Subcutaneous abdominal adipose tissue (tissue), 5 donors: Measurements from ENCODE around the gene TBC1D14.

Experiments
- H3K27ac ChIP-seq: one replicate; pipeline ENCODE4 v1.7.0; 2013; ENCODE audit warnings: low read depth, mild to moderate bottlenecking, inconsistent platforms, low read length, moderate library complexity
- H3K27me3 ChIP-seq, 5 donors: one replicate each; pipeline ENCODE4 v1.7.0; 2013; ENCODE audit warnings: low read length in 5 of 5, inconsistent platforms in 1 of 5; ENCODE audit not compliant: control insufficient read depth in 5 of 5, insufficient read depth in 4 of 5
- H3K36me3 ChIP-seq, 5 donors: one replicate each; pipeline ENCODE4 v1.7.0; 2013; ENCODE audit warnings: low read length in 5 of 5; ENCODE audit not compliant: control insufficient read depth in 5 of 5, insufficient read depth in 5 of 5
- H3K4me1 ChIP-seq, 5 donors: one replicate each; pipeline ENCODE4 v1.7.0; 2013; ENCODE audit warnings: low read length in 5 of 5, mild to moderate bottlenecking in 3 of 5, moderate library complexity in 1 of 5; ENCODE audit not compliant: control insufficient read depth in 5 of 5, insufficient read depth in 5 of 5
- H3K4me3 ChIP-seq, 5 donors: one replicate each; pipeline ENCODE4 v1.7.0; 2013; ENCODE audit warnings: low read length in 5 of 5, low read depth in 1 of 5
- H3K9ac ChIP-seq, 5 donors: one replicate each; pipeline ENCODE4 v1.7.0; 2013; ENCODE audit warnings: low read length in 5 of 5, mild to moderate bottlenecking in 4 of 5, moderate library complexity in 3 of 5
- H3K9me3 ChIP-seq, 5 donors: one replicate each; pipeline ENCODE4 v1.7.0; 2013; ENCODE audit warnings: low read length in 5 of 5; ENCODE audit not compliant: control insufficient read depth in 5 of 5
- donor health status: healthy.
- donor health status: healthy.
- donor health status: healthy.
- donor health status: healthy.
- donor health status: healthy.

The TBC1D14 gene

DNA sequence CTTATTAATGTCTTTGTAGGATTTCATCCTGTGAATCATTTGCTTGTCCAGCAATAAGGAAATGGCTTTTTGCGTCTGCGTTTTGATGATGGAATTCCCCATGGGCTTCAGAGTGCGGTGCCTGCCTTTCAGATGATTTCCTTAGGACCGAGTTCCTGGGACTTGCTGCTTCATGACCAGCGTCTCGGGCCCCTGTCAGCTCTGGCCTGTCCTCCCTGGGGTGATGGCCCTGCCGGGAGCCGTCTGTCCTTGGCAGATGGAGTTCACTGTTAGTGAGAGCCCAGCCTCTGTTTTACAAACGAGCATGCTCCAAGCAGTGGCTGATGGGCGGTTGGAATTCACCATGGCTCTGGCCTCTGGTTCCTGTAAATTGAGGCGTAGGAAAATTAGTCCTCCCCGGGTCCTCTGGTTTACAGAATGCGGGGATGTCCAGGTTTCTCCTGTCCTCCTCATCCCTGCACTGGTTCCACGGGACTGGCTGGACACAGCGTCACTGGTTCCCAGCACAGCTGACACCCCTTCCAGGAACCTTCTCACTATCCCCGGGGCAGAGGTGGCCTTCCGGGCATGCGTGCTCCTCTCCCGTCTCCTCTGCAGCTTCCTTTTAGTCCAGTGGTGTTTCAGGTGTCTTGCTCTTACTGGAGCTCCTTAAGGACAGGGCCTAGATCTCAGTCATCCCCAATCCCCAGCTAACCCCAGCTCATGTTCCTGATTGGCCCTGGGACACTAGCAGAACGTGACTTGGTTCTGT lies 34.9 kb downstream of the TBC1D14 start:
- peaks cover 0 to 3% (median 0%) of the 10 kb centered on the region in 5 donors for H3K36me3 ChIP-seq
- H3K4me3 ChIP-seq, result no peak overlapping the region
- no peaks in the 10 kb centered on the region for H3K27me3 ChIP-seq
- H3K27ac ChIP-seq, result no peak overlapping the region
- H3K9ac ChIP-seq, result no peak overlapping the region
- peaks cover 0 to 54% (median 38%) of the 10 kb centered on the region in 5 donors for H3K4me1 ChIP-seq
- H3K9me3 ChIP-seq, result no peaks in the 10 kb centered on the region

DNA sequence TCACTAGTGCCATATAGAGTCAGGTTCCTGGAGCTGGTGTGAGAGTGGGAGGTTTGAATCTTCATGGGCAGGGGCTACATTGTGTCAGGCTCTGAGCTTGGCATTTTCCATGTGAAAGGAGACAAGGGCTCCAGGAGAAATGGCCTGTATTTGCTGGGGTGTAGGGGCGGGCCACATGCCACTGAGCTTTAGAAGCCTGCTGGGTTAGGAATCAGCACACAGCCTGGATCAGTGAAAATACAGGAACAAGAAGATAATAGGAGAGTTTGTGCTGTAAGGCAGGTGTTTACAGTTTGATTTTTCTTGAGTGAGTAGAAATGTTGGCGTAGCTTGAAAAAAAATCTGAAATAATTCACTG lies 35.4 kb downstream of the TBC1D14 start:
- no peak overlapping the region for H3K27ac ChIP-seq
- peaks cover 0 to 3% (median 0%) of the 10 kb centered on the region in 5 donors for H3K36me3 ChIP-seq
- H3K27me3 ChIP-seq, result no peaks in the 10 kb centered on the region
- H3K9me3 ChIP-seq, result no peaks in the 10 kb centered on the region
- no peak overlapping the region for H3K4me3 ChIP-seq
- H3K9ac ChIP-seq, result no peak overlapping the region
- H3K4me1 ChIP-seq, result peaks cover 0 to 49% (median 33%) of the 10 kb centered on the region in 5 donors

DNA sequence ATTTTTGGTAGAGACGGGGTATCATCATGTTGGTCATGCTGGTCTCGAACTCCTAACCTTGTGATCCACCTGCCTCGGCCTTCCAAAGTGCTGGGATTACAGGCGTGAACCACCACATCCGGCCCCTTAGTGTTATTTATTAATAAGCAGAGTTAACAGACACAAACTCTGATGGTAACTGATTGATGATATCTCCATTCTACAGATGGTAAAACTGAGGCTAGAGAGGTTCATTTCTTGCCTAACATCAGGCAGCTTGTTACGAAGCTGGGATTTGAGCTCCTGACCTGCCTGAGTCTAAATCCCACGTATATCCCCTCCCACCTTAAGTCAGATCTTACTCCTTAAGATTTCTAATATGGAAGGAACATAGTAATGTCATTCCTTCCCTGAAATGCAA lies 36.9 kb downstream of the TBC1D14 start:
- Histone ChIP-seq H3K9ac (no peak overlapping the region), H3K9me3 (no peaks in the 10 kb centered on the region), H3K4me3 (no peak overlapping the region), H3K27ac (no peak overlapping the region), H3K36me3 (peaks cover 0 to 3% (median 0%) of the 10 kb centered on the region in 5 donors), H3K27me3 (no peaks in the 10 kb centered on the region), H3K4me1 (peaks cover 0 to 35% (median 27%) of the 10 kb centered on the region in 5 donors)

DNA sequence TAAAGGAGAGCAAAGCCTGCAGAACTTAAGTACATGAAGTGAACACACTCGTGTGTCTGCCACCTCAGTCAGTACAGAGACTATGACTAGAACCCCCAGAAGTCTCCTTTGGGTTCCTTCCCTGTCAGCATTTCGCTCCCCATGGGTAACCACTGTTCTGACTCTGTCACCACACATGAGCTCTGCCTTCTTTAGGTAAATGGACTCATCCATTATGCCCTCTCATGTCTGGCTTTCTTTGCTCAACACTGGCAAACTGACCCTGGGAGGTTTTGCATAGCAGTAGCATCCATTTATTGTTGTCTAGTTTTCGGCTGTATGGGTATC lies 38.5 kb downstream of the TBC1D14 start:
- Histone ChIP-seq H3K27ac (no peak overlapping the region), H3K4me1 (peaks cover 0 to 27% (median 14%) of the 10 kb centered on the region in 5 donors), H3K27me3 (no peaks in the 10 kb centered on the region), H3K9ac (no peak overlapping the region), H3K4me3 (no peak overlapping the region), H3K36me3 (peaks cover 0 to 3% (median 0%) of the 10 kb centered on the region in 5 donors), H3K9me3 (no peaks in the 10 kb centered on the region)

DNA sequence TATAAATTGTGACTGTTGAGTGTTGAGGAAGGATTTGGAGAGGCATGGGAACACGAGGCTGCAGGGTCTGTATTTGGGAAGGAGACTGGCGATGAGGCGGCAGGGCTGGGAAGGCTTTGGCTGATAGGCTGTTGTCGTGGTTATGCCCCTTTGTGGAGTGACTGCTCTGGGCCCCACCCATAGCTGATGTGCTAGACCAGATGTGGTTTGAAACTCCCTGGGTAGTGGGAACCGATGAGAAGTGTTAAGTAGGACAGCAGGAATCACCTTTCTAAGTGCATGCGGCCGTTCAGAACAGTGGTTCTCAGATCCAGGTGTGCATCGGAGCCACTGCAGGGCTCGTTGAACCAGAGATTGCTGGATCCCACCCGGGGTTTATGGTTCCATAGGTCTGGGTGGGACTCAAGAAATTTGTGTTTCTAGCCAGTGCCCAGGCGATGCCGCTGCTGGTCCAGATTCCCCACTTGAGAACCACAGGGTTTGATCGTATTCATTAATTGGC lies 42.3 kb downstream of the TBC1D14 start:
- Histone ChIP-seq H3K36me3 (no peaks in the 10 kb centered on the region), H3K9ac (no peak overlapping the region), H3K27ac (no peak overlapping the region), H3K27me3 (no peaks in the 10 kb centered on the region), H3K4me3 (no peak overlapping the region), H3K4me1 (peaks cover 0 to 23% (median 10%) of the 10 kb centered on the region in 5 donors), H3K9me3 (no peaks in the 10 kb centered on the region)

DNA sequence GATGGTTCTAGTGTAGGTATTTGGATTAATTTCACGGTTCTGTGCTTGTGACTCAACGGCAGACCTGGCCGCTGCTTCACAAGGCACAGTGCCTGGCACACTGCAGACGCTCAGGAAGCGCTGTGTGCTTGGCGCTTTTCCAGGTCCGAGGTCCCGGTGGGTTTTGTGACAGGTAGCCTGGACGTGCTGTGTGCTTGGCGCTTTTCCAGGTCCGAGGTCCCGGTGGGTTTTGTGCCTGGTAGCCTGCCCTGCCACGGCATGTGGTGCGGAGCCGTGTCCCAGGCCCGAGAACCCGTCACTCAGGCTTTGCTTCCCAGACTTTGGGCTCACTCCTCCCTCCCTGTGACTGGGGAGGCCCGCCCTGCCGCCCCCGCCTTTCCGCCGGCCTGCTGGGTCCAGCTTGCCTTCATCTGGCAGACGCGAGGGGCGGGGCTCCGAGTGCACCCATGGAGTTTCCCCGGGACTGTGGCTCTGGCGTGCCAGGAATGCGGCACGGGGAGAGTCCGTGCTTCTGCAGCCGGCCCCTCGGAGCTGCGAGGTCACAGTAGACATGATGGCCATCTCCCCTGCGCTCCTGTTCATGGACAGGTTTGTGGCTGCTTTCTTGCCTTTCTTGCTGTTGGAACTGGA lies 44.2 kb downstream of the TBC1D14 start:
- Histone ChIP-seq H3K4me1 (peaks cover 0 to 20% (median 10%) of the 10 kb centered on the region in 5 donors), H3K36me3 (no peaks in the 10 kb centered on the region), H3K9ac (peak overlapping the region in 1 of 5 donors; percentile 56), H3K9me3 (no peaks in the 10 kb centered on the region), H3K27me3 (no peaks in the 10 kb centered on the region), H3K27ac (no peak overlapping the region), H3K4me3 (peak overlapping the region; percentile 29 to 57 (median 43))

DNA sequence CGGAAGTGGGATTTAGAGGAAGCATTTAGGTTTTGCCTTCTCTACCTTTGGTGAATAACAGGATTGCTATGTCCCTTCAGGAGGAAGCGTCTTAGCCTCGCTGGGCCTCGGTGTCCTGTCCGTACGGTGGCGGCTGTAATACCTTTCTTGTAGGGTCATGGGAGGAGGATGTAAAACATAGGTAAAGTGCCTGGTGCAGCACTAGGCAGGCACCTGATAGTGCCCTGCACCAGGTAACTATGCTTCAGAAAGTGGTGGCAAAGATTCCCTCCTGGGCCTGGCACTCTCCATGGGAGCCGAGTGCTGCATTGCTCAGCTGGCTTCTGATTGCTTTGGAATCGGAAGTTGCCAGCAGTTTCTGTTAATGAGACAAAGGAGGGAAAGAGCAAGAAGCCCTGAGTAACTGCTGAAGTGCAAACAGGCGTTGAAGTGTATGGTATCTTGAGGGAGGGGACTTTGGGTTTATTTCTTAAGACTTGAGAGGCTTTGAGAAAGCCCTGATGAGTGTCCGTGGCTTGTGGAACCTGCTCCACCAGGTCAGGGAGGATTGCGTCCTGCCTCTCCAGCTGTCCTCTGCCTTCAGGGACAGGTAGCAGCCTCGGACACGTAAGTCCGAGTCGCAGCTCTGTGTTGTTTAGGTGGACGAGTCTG lies 45.8 kb downstream of the TBC1D14 start:
- no peak overlapping the region for H3K27ac ChIP-seq
- H3K9me3 ChIP-seq, result no peaks in the 10 kb centered on the region
- peaks cover 0 to 20% (median 10%) of the 10 kb centered on the region in 5 donors for H3K4me1 ChIP-seq
- H3K27me3 ChIP-seq, result no peaks in the 10 kb centered on the region
- H3K36me3 ChIP-seq, result no peaks in the 10 kb centered on the region
- no peak overlapping the region for H3K4me3 ChIP-seq
- H3K9ac ChIP-seq, result no peak overlapping the region

DNA sequence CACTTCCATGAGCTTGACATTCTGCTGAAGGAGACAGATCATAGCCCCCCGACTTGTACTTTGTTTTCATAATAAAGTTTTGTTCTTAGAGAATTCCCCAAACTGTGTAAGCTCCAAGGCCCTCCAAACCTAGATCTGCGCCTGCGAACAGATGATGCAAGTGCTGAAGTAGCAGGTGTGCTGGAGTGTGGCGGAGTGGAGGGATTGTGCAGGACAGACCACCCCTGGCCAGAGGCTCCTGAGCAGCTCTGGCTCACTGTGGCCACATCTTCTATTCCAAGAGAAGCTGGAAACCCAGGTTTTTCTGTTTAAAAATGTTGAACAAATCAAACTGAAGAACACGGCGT lies 46.4 kb downstream of the TBC1D14 start:
- H3K27me3 ChIP-seq, result no peaks in the 10 kb centered on the region
- H3K27ac ChIP-seq, result no peak overlapping the region
- no peaks in the 10 kb centered on the region for H3K36me3 ChIP-seq
- peaks cover 0 to 20% (median 10%) of the 10 kb centered on the region in 5 donors for H3K4me1 ChIP-seq
- H3K9ac ChIP-seq, result no peak overlapping the region
- H3K9me3 ChIP-seq, result no peaks in the 10 kb centered on the region
- no peak overlapping the region for H3K4me3 ChIP-seq

DNA sequence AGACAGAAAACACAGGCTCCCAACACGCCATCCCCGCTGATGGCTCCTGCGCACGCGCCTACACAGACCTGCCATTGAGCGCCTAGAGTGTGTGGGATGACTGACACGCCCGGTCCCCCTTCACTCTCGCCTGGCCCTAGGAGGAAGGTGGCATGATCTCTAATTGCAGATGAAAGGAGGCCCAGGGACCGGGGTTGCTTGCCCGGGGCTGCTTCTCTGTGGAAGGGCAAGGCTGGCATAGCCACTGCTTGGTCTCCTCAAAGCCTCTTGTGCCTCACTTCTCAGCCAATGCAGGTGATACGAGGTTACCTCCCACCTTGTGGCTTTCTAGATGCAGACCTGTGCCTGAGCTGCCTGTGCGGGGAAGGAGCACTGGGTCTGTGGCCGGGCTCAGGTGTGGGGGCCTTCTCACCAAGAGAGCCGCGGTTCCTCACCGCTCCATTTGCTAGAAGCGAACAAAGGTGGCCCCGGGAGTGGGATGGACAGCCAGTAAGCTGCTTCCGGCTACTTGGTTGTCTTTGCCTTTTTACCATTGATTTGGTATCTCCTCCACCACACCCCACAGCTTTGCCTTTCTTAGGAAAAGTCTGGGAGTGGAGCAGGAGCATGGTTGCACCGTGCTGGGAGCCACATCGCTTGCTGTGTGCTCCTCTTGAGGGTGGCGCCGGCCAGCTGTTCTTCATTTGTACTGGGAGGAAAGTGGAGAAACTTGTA lies 47.0 kb downstream of the TBC1D14 start:
- H3K9ac ChIP-seq, result no peak overlapping the region
- H3K27me3 ChIP-seq, result no peaks in the 10 kb centered on the region
- H3K4me1 ChIP-seq, result peaks cover 0 to 18% (median 10%) of the 10 kb centered on the region in 5 donors
- H3K9me3 ChIP-seq, result no peaks in the 10 kb centered on the region
- H3K4me3 ChIP-seq, result no peak overlapping the region
- no peaks in the 10 kb centered on the region for H3K36me3 ChIP-seq
- H3K27ac ChIP-seq, result no peak overlapping the region

DNA sequence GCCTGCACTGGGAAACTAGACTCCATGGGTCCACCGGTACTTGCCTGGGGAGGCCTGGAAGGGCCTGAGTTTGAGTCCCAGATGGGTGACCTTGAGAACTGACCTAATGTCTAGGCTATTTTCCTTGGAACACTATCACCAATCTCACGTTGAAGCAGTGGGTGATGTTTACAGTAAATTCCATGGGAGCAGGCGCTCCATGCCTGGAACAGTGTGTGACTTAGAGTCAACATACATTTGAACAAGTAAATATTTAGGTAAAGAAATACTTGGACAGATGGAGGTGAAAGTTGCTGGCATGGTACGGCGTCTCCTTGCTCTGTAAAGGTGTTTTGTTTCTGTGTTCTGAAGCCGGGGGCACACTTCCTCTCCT lies 47.5 kb downstream of the TBC1D14 start:
- Histone ChIP-seq H3K36me3 (no peaks in the 10 kb centered on the region), H3K27ac (no peak overlapping the region), H3K4me1 (peaks cover 0 to 13% (median 10%) of the 10 kb centered on the region in 5 donors), H3K4me3 (no peak overlapping the region), H3K9ac (no peak overlapping the region), H3K9me3 (no peaks in the 10 kb centered on the region), H3K27me3 (no peaks in the 10 kb centered on the region)
